GM12878 (cell line): ENCODE measurements around the gene PTPN21. TPM values are rescaled to one million over a fixed set of nuclear protein-coding genes. Genes with fewer than 3 reads are reported as not detected.

Experiments
- ATAC-seq: fragments of 200-7000 bp; cut with Tn5 transposase; 3 replicates; pipeline ENCODE4 v1.9.1; 2020; ENCODE audit warnings: mild to moderate bottlenecking, moderate library complexity
- BruUV-seq: library from RNA; stranded (reverse); fragments of 400-500 nt; replicated peaks from 2 replicates; lab custom pipeline; 2021; lab: Mats Ljungman, UMichigan
- CTCF ChIA-PET: fragments of 300-600 bp; sonication (Branson Sonifier 250); formaldehyde crosslinking; extraction: SDS; loops from one replicate; lab custom pipeline; 2021; ENCODE audit warnings: inconsistent platforms; lab: Yijun Ruan, JAX
- POLR2A ChIA-PET: fragments of 350-600 bp; formaldehyde crosslinking; extraction: SDS; loops from one replicate; lab custom pipeline; 2021; ENCODE audit warnings: inconsistent platforms; lab: Charles Lee
- RAD21 ChIA-PET: fragments of 300-600 bp; sonication (Branson Sonifier 250); formaldehyde crosslinking; loops from one replicate; lab custom pipeline; 2023; ENCODE audit warnings: antibody characterized with exemption; ENCODE audit not compliant: unreplicated experiment; lab: Charles Lee
- SMC1A ChIA-PET: fragments of 300-600 bp; sonication (Branson Sonifier 250); formaldehyde crosslinking; loops from one replicate; lab custom pipeline; 2023; ENCODE audit not compliant: unreplicated experiment, uncharacterized antibody; lab: Charles Lee
- DNase-seq: peaks from one replicate; pipeline ENCODE4 v3.0.0-alpha.2; 2011; ENCODE audit warnings: low read depth, low spot score
- FAIRE-seq: peaks from 3 replicates; lab custom pipeline; 2011; peaks lifted over from hg19 to GRCh38; lab: Jason Lieb, UNC
- H2AFZ ChIP-seq: 2 replicates; pipeline ENCODE4 v1.6.0; 2011; ENCODE audit warnings: low read depth, low read length, control low read depth; ENCODE audit not compliant: control insufficient read depth
- H3K27ac ChIP-seq: 2 replicates; pipeline ENCODE4 v1.5.1; 2011; ENCODE audit warnings: control low read depth; ENCODE audit not compliant: control insufficient read depth, insufficient read depth
- H3K27me3 ChIP-seq, 2 experiments: replicated peaks in 1 of 2; 2 replicates each; pipeline versions ENCODE4 v1.6.0 to v1.6.1; 2011; ENCODE audit warnings: low read length in 1 of 2; ENCODE audit not compliant: control insufficient read depth in 2 of 2, insufficient read depth in 2 of 2
- H3K36me3 ChIP-seq, 2 experiments: 2 replicates each; pipeline ENCODE4 v1.5.1; 2011; ENCODE audit warnings: low read length in 1 of 2; ENCODE audit not compliant: control insufficient read depth in 2 of 2, insufficient read depth in 2 of 2
- H3K4me1 ChIP-seq: 2 replicates; pipeline ENCODE4 v1.6.1; 2011; ENCODE audit warnings: mild to moderate bottlenecking, low read length, moderate library complexity, mixed read lengths; ENCODE audit not compliant: control insufficient read depth, insufficient read depth
- H3K4me2 ChIP-seq: 2 replicates; pipeline ENCODE4 v1.6.0; 2011; ENCODE audit warnings: control low read depth; ENCODE audit not compliant: control insufficient read depth, insufficient read depth
- H3K4me3 ChIP-seq: fragments of 200-600 bp; sonication (generic); 2 replicates; pipeline ENCODE4 v1.5.1; 2016
- H3K79me2 ChIP-seq: 2 replicates; pipeline ENCODE4 v1.6.0; 2011; ENCODE audit warnings: low read length; ENCODE audit not compliant: control insufficient read depth, insufficient read depth
- H3K9ac ChIP-seq: 2 replicates; pipeline ENCODE4 v1.8.0; 2011; ENCODE audit warnings: low read length, control low read depth, mixed read lengths; ENCODE audit not compliant: control insufficient read depth, insufficient read depth
- H3K9me3 ChIP-seq: replicated peaks from 3 replicates; pipeline ENCODE4 v1.5.1; 2011; ENCODE audit warnings: mild to moderate bottlenecking, low read length; ENCODE audit not compliant: control insufficient read depth, insufficient read depth
- H4K20me1 ChIP-seq: 2 replicates; pipeline ENCODE4 v1.6.0; 2011; ENCODE audit not compliant: control insufficient read depth, insufficient read depth
- ELK1 ChIP-seq: IDR thresholded peaks from 2 replicates; pipeline ENCODE4 v1.6.1; 2012; ENCODE audit warnings: low read depth, low read length, improper control_type of control experiment
- NKRF ChIP-seq: fragments of 450-650 bp; conservative IDR thresholded peaks from 2 replicates; pipeline ENCODE4 v1.6.1; 2017; ENCODE audit warnings: mild to moderate bottlenecking, moderate library complexity
- POLR2AphosphoS2 ChIP-seq: IDR thresholded peaks from 2 replicates; pipeline ENCODE4 v1.6.1; 2011; ENCODE audit warnings: low read depth, mild to moderate bottlenecking, low read length, improper control_type of control experiment, moderate library complexity
- ZBTB4 ChIP-seq: fragments of 450-650 bp; formaldehyde crosslinking; IDR thresholded peaks from 2 replicates; pipeline ENCODE4 v1.4.0; 2022; ENCODE audit warnings: mild to moderate bottlenecking, moderate library complexity
- ZSCAN29 ChIP-seq: fragments of 450-650 bp; IDR thresholded peaks from 2 replicates; pipeline ENCODE4 v1.6.1; 2017; ENCODE audit warnings: mild to moderate bottlenecking, moderate library complexity
- WGBS: methylation state at CpG from one replicate; pipeline ENCODE4 v1.1.6; 2016; ENCODE audit warnings: low lambda C conversion rate; ENCODE audit not compliant: insufficient replicate concordance, insufficient coverage; ENCODE audit errors: missing lambda C conversion rate; 5-methylcytosine and 5-hydroxymethylcytosine counted together
- in situ Hi-C: fragments of 300-500 bp; cut with MboI; formaldehyde crosslinking; loops from 9 replicates; pipeline ENCODE4 v1.14.3; 2018; ENCODE audit warnings: mixed read lengths
- intact Hi-C: fragments of 100-400 bp; cut with micrococcal nuclease; formaldehyde crosslinking; loops from one replicate; pipeline ENCODE4 v1.14.2; 2022; ENCODE audit not compliant: unreplicated experiment
- polyA plus RNA-seq, 11 experiments: library from polyadenylated mRNA; depleted of rRNA in 4 of 11; unstranded in 6 of 11; stranded (reverse) in 5 of 11; fragments of >200 nt; fragmentation: Nextera tagmentation in 4 of 11; fragmentation: Illumina TruSeq in 1 of 11; extraction: Ambion mirVana in 4 of 11; extraction: Trizol in 1 of 11; gene quantifications; 1 replicate in 1 of 11; 2 replicates in 10 of 11; pipeline versions ENCODE4 v1.2.1 to v1.2.3, GENCODE V29; 2011 to 2016; ENCODE audit warnings: inconsistent platforms in 2 of 11, missing spikeins in 2 of 11, low read depth in 1 of 11
- total RNA-seq, 4 experiments: library from RNA; depleted of rRNA in 3 of 4; stranded (reverse); fragments of >200 nt in 3 of 4; fragmentation: Illumina TruSeq in 1 of 4; extraction: Trizol in 1 of 4; gene quantifications; 2 replicates each; pipeline versions ENCODE4 v1.2.1 to v1.2.3, GENCODE V29; 2013 to 2021

The PTPN21 gene
- total and polyA plus RNA-seq, 10 of the 15 experiments (the other 5 are each of a cell fraction or from before 2014, with no cell fraction given) = 0.01 to 0.23 (median 0.04) TPM; not detected in 3

- ChIA-PET SMC1A (no interaction called here), RAD21 (no interaction called here), CTCF (no interaction called here), POLR2A (no interaction called here)
- in situ Hi-C loops = no loop called here
- no peak for TF ChIP-seq NKRF
- no peak for TF ChIP-seq ELK1
- TF ChIP-seq ZSCAN29 = no peak
- TF ChIP-seq POLR2AphosphoS2 = no peak
- no peak for TF ChIP-seq ZBTB4 (CRISPR knock-in tag)
- Histone ChIP-seq H3K27ac (no peak overlapping the region), H2AFZ (no peak overlapping the region), H3K79me2 (no peaks in the 10 kb centered on the region), H3K4me1 (no peaks in the 10 kb centered on the region), H4K20me1 (no peaks in the 10 kb centered on the region), H3K4me3 (no peak overlapping the region), H3K36me3 (no peaks in the 10 kb centered on the region), H3K9me3 (no peaks in the 10 kb centered on the region), H3K4me2 (no peak overlapping the region), H3K9ac (no peak overlapping the region), H3K27me3 (peaks cover 0 to 4% of the 10 kb centered on the region in 2 experiments; a peak in 2 of 4 replicates)
- intact Hi-C loops = no loop called here
- ATAC-seq (no peak), DNase-seq (no peak), FAIRE-seq (no peak)
- 22% methylated on average over 2 of the region's 2 CpGs for WGBS
- BruUV-seq = no TSS peak
Observed at GRCh38 chr14:88481059-88481458, 73.7 kb downstream of the PTPN21 start.
